Spleen (tissue), 11 donors: ENCODE data around the gene ESAM. TPM values are rescaled to one million over a fixed set of nuclear protein-coding genes. Genes with fewer than 3 reads are reported as not detected.

ENCODE experiments used
- DNase-seq: peaks from one replicate; pipeline ENCODE4 v3.0.0-alpha.2; 2020
- H3K27ac ChIP-seq, 8 donors: fragments of 200-600 bp; sonication (generic) in 7 of 8; 1 replicate in 4 of 8; 2 replicates in 4 of 8; pipeline versions ENCODE4 v1.5.0 to v1.8.0; 2016 to 2021; ENCODE audit warnings: inconsistent platforms in 4 of 8, mild to moderate bottlenecking in 4 of 8, moderate library complexity in 1 of 8
- H3K27me3 ChIP-seq, 7 donors: fragments of 200-600 bp; sonication (generic) in 6 of 7; replicated peaks in 1 of 7; 1 replicate in 4 of 7; 2 replicates in 3 of 7; pipeline versions ENCODE4 v1.5.0 to v1.8.0; 2016 to 2021; ENCODE audit warnings: inconsistent platforms in 3 of 7, mild to moderate bottlenecking in 1 of 7
- H3K36me3 ChIP-seq, 6 donors: fragments of 200-600 bp; sonication (generic) in 5 of 6; 1 replicate in 4 of 6; 2 replicates in 2 of 6; pipeline versions ENCODE4 v1.5.0 to v1.8.0; 2016 to 2021; ENCODE audit warnings: inconsistent platforms in 2 of 6
- H3K4me1 ChIP-seq, 6 donors: fragments of 200-600 bp; sonication (generic) in 5 of 6; 1 replicate in 3 of 6; 2 replicates in 3 of 6; pipeline versions ENCODE4 v1.5.0 to v1.8.0; 2016 to 2021; ENCODE audit warnings: inconsistent platforms in 3 of 6
- H3K4me3 ChIP-seq, 8 donors: fragments of 200-600 bp; sonication (generic) in 7 of 8; 1 replicate in 4 of 8; 2 replicates in 4 of 8; pipeline versions ENCODE4 v1.5.0 to v1.8.0; 2016 to 2021; ENCODE audit warnings: inconsistent platforms in 4 of 8, mild to moderate bottlenecking in 4 of 8, moderate library complexity in 2 of 8
- H3K9me3 ChIP-seq, 8 donors: fragments of 200-600 bp; sonication (generic) in 7 of 8; 1 replicate in 4 of 8; 2 replicates in 4 of 8; pipeline versions ENCODE4 v1.5.0 to v1.8.0; 2016 to 2021; ENCODE audit warnings: inconsistent platforms in 4 of 8
- CTCF ChIP-seq, 11 experiments: fragments of 200-600 bp in 7 of 11; fragments of 450-650 bp in 4 of 11; sonication (generic) in 4 of 11; IDR thresholded peaks in 8 of 11; conservative IDR thresholded peaks in 3 of 11; 1 replicate in 7 of 11; 2 replicates in 4 of 11; pipeline versions ENCODE4 v1.4.0 to v1.8.0; 2016 to 2021; ENCODE audit warnings: antibody characterized with exemption in 11 of 11, inconsistent platforms in 4 of 11, mild to moderate bottlenecking in 1 of 11
- POLR2A ChIP-seq, 3 donors: fragments of 450-650 bp; IDR thresholded peaks; one replicate each; pipeline ENCODE4 v1.5.1; 2017; ENCODE audit warnings: antibody characterized with exemption in 3 of 3, mild to moderate bottlenecking in 1 of 3
- POLR2AphosphoS5 ChIP-seq, 3 donors: sonication (generic); formaldehyde crosslinking; IDR thresholded peaks; one replicate each; pipeline ENCODE4 v1.5.1; 2017; ENCODE audit warnings: antibody characterized with exemption in 3 of 3
- WGBS, 5 donors: extraction: QIAGEN DNeasy Blood & Tissue Kit in 3 of 5; methylation state at CpG; one replicate each; pipeline versions ENCODE4 v1.1.5 to v1.1.7; 2013 to 2018; 5-methylcytosine and 5-hydroxymethylcytosine counted together
- intact Hi-C: fragments of 100-400 bp; cut with DNase I; formaldehyde crosslinking; loops from one replicate; pipeline ENCODE4 v1.15.0; 2023; ENCODE audit warnings: low total_unique reads
- polyA plus RNA-seq, 3 donors: library from polyadenylated mRNA; stranded (reverse); fragments of 200-250 nt; gene quantifications; one replicate each; pipeline ENCODE4 v1.2.1, GENCODE V29; 2013
- total RNA-seq, 7 donors: library from RNA; depleted of rRNA in 3 of 7; stranded (reverse); fragments of >200 nt in 3 of 7; fragmentation: NEBNext Ultra II Directional in 4 of 7; extraction: Animal tissue kit (Norgen Biotek cat#: 25700) in 4 of 7; gene quantifications; one replicate each; pipeline versions ENCODE4 v1.1.0 to v1.2.1, GENCODE V29; 2016 to 2021
- donor health status: healthy with polysubstance abuse.
- donor health status: DM: no; HTN: no; CAD: no; lungs with moderate emphysema.
- donor health status: DM: no; HTN: no; CAD: no.
- donor health status: Bipolar disorder and iron deficiency.
- donor health status: healthy.
- donor health status: DM: no; HTN: no; CAD: no.
- donor health status: DM: yes; HTN: yes; CAD: no.

ESAM gene
- total and polyA plus RNA-seq, 10 donors, result 14.3 to 49.2 (median 28.8) TPM

GRCh38 chr11:124724979-124725718 is 36.9 kb downstream of the ESAM start:
- H3K4me1 ChIP-seq, result peaks cover 0 to 31% (median 17%) of the 10 kb centered on the region in 6 donors
- DNase-seq, result peak; percentile 74
- 30 to 37% (median 33%) methylated on average over 13 to 14 of the region's 14 CpGs for WGBS, 5 donors
- no peaks in the 10 kb centered on the region for H3K36me3 ChIP-seq
- H3K27ac ChIP-seq, result peak overlapping the region in 5 of 8 donors; percentile 29 to 59 (median 46)
- peaks cover 0 to 12% (median 0%) of the 10 kb centered on the region in 7 donors for H3K27me3 ChIP-seq
- TF ChIP-seq POLR2A (IDR thresholded peaks at IDR 0.05) (no peak), POLR2AphosphoS5 (IDR thresholded peaks at IDR 0.05) (peak in 1 of 3 donors; percentile 46)
- peak overlapping the region in 1 of 8 donors; percentile 32 for H3K4me3 ChIP-seq
- intact Hi-C loops, result no loop called here
- no peaks in the 10 kb centered on the region for H3K9me3 ChIP-seq

GRCh38 chr11:124722176-124722575 is 39.9 kb downstream of the ESAM start:
- peaks cover 8 to 41% (median 31%) of the 10 kb centered on the region in 6 donors for H3K4me1 ChIP-seq
- peaks cover 0 to 36% (median 15%) of the 10 kb centered on the region in 7 donors for H3K27me3 ChIP-seq
- no peaks in the 10 kb centered on the region for H3K36me3 ChIP-seq
- intact Hi-C loops, result no loop called here
- 18 to 31% (median 28%) methylated on average over 6 of the region's 6 CpGs for WGBS, 5 donors
- TF ChIP-seq CTCF (IDR thresholded peaks at IDR 0.05 in 8 of 11, conservative IDR thresholded peaks at IDR 0.05 in 3 of 11), result no peak
- no peak for TF ChIP-seq POLR2A (IDR thresholded peaks at IDR 0.05)
- TF ChIP-seq POLR2AphosphoS5 (IDR thresholded peaks at IDR 0.05), result no peak
- no peak overlapping the region for H3K4me3 ChIP-seq
- no peak overlapping the region for H3K27ac ChIP-seq
- no peak for DNase-seq
- H3K9me3 ChIP-seq, result no peaks in the 10 kb centered on the region

GRCh38 chr11:124719534-124719933 is 42.6 kb downstream of the ESAM start:
- no peak for DNase-seq
- WGBS, 5 donors, result 81 to 92% (median 90%) methylated on average over 2 of the region's 2 CpGs
- Histone ChIP-seq H3K9me3 (no peaks in the 10 kb centered on the region), H3K4me1 (peaks cover 0 to 24% (median 16%) of the 10 kb centered on the region in 6 donors), H3K4me3 (no peak overlapping the region), H3K36me3 (no peaks in the 10 kb centered on the region), H3K27me3 (peaks cover 0 to 50% (median 15%) of the 10 kb centered on the region in 7 donors), H3K27ac (no peak overlapping the region)
- no peak for TF ChIP-seq POLR2A (IDR thresholded peaks at IDR 0.05)
- no peak for TF ChIP-seq POLR2AphosphoS5 (IDR thresholded peaks at IDR 0.05)
- TF ChIP-seq CTCF (IDR thresholded peaks at IDR 0.05 in 8 of 11, conservative IDR thresholded peaks at IDR 0.05 in 3 of 11), result no peak
- intact Hi-C loops, result no loop called here

- H3K27ac ChIP-seq, result no peak overlapping the region
- H3K4me3 ChIP-seq, result no peak overlapping the region
- peaks cover 0 to 21% (median 15%) of the 10 kb centered on the region in 6 donors for H3K4me1 ChIP-seq
- intact Hi-C loops, result no loop called here
- H3K9me3 ChIP-seq, result no peaks in the 10 kb centered on the region
- H3K27me3 ChIP-seq, result peaks cover 0 to 51% (median 15%) of the 10 kb centered on the region in 7 donors
- 65 to 83% (median 70%) methylated on average over 14 of the region's 14 CpGs for WGBS, 5 donors
- H3K36me3 ChIP-seq, result no peaks in the 10 kb centered on the region
- no peak for DNase-seq
- TF ChIP-seq POLR2A (IDR thresholded peaks at IDR 0.05) (no peak), CTCF (IDR thresholded peaks at IDR 0.05 in 8 of 11, conservative IDR thresholded peaks at IDR 0.05 in 3 of 11) (no peak), POLR2AphosphoS5 (IDR thresholded peaks at IDR 0.05) (no peak)
Measured at GRCh38 chr11:124718801-124719200, 43.3 kb downstream of the ESAM start.
